ENCODE data around the gene COG5. TPM values are rescaled to one million over a fixed set of nuclear protein-coding genes. Genes with fewer than 3 reads are reported as not detected.

The COG5 gene
- total RNA-seq, 1 experiment from 2014 or later = 20.2 TPM

- Histone ChIP-seq H2BK120ac (ENCODE audit: low read depth, low read length, poor library complexity, severe bottlenecking) (no peak overlapping the region), H3K79me2 (ENCODE audit: insufficient read depth, low read length) (no peaks in the 10 kb centered on the region; the same call in 1 of the 2 replicates), H3K79me1 (ENCODE audit: insufficient read depth, low read depth, low read length, poor library complexity, severe bottlenecking) (no peaks in the 10 kb centered on the region), H3K14ac (ENCODE audit: insufficient read depth, low read length) (no peak overlapping the region), H3K9me3 (ENCODE audit: control insufficient read depth, low read depth, low read length) (no peaks in the 10 kb centered on the region), H3T11ph (ENCODE audit: low read length) (no peak overlapping the region), H3K4ac (ENCODE audit: low read depth, low read length) (no peak overlapping the region), H3K23ac (ENCODE audit: insufficient read length, low read depth, low read length) (no peak overlapping the region), H3K9ac (ENCODE audit: extremely low read depth, insufficient read length, low read length) (no peak overlapping the region), H2AK5ac (ENCODE audit: insufficient read length, low read length) (no peak overlapping the region), H2BK15ac (ENCODE audit: low read depth, low read length) (no peak overlapping the region), H4K91ac (ENCODE audit: insufficient read length, low read depth, low read length) (no peak overlapping the region), H4K20me1 (ENCODE audit: control insufficient read depth, insufficient read depth, insufficient read length) (no peaks in the 10 kb centered on the region), H3K18ac (ENCODE audit: insufficient read length, low read depth, low read length) (no peak overlapping the region), H3K4me2 (ENCODE audit: insufficient read depth, insufficient read length, low read length) (no peak overlapping the region), H4K5ac (ENCODE audit: insufficient read length, low read depth, low read length) (no peak overlapping the region), H3K27me3 (ENCODE audit: insufficient read depth, low read length) (no peaks in the 10 kb centered on the region), H3K27ac (ENCODE audit: insufficient read length, low read depth, low read length) (no peak overlapping the region), H2BK12ac (ENCODE audit: insufficient read length, low read depth, low read length) (no peak overlapping the region), H4K8ac (replicated peaks; ENCODE audit: insufficient read length, low read depth, low read length) (no peak overlapping the region), H3K4me1 (ENCODE audit: insufficient read depth, low read length) (no peaks in the 10 kb centered on the region), H2BK20ac (ENCODE audit: low read depth, low read length, poor library complexity, severe bottlenecking) (no peak overlapping the region), H2BK5ac (ENCODE audit: insufficient read length, low read length) (no peak overlapping the region), H2AFZ (ENCODE audit: low read length) (no peak overlapping the region), H3K56ac (ENCODE audit: insufficient read length, low read depth, low read length) (no peak overlapping the region), H3K23me2 (ENCODE audit: insufficient read length, low read depth, low read length, poor library complexity, severe bottlenecking) (no peaks in the 10 kb centered on the region)
- peaks cover 9 to 48% (median 48%) of the 10 kb centered on the region in 3 experiments; a peak in 5 of 7 replicates for H3K36me3 Mint-ChIP-seq (ENCODE audit: insufficient read depth in 1 of 3, low read depth in 3 of 3)
- no peaks in the 10 kb centered on the region for H3K9me3 Mint-ChIP-seq
- no CpG with 5 or more reads among the region's 5 CpGs for WGBS (ENCODE audit: extremely low coverage, insufficient read length, low lambda C conversion rate)
- no peak overlapping the region for H3K4me3 Mint-ChIP-seq
- no peaks in the 10 kb centered on the region for H3K27me3 Mint-ChIP-seq (ENCODE audit: low read depth)
- H3K4me1 Mint-ChIP-seq = peaks cover 0 to under 1% of the 10 kb centered on the region in 2 experiments; a peak in 1 of 4 replicates
- no peak for TF ChIP-seq CTCF (conservative IDR thresholded peaks at IDR 0.05)
- no peak overlapping the region; a peak in 1 of 7 replicates for H3K27ac Mint-ChIP-seq
- no peak for DNase-seq
Measured at GRCh38 chr7:107181172-107181571, 382.5 kb downstream of the COG5 start.

All from H9 (cell line).